GM12801 (cell line): ENCODE measurements around the gene ARID3A.

Experiments used
- TF ChIP-seq, protein P1 (sequence below): IDR thresholded peaks from one replicate; pipeline ENCODE4 v1.5.1; 2011; ENCODE audit warnings: control low read depth; ENCODE audit not compliant: insufficient read length; ENCODE audit errors: extremely low read depth

Gene ARID3A

GRCh38 chr19:984165-984967 is 58.5 kb downstream of the ARID3A start, which contains the start of gene WDR18:
WDR18 (plus strand) TSS chr19:984345; CDS start chr19:984354, 9 bp downstream.
- TF ChIP-seq, protein P1, sequence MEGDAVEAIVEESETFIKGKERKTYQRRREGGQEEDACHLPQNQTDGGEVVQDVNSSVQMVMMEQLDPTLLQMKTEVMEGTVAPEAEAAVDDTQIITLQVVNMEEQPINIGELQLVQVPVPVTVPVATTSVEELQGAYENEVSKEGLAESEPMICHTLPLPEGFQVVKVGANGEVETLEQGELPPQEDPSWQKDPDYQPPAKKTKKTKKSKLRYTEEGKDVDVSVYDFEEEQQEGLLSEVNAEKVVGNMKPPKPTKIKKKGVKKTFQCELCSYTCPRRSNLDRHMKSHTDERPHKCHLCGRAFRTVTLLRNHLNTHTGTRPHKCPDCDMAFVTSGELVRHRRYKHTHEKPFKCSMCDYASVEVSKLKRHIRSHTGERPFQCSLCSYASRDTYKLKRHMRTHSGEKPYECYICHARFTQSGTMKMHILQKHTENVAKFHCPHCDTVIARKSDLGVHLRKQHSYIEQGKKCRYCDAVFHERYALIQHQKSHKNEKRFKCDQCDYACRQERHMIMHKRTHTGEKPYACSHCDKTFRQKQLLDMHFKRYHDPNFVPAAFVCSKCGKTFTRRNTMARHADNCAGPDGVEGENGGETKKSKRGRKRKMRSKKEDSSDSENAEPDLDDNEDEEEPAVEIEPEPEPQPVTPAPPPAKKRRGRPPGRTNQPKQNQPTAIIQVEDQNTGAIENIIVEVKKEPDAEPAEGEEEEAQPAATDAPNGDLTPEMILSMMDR = no peak

DNA sequence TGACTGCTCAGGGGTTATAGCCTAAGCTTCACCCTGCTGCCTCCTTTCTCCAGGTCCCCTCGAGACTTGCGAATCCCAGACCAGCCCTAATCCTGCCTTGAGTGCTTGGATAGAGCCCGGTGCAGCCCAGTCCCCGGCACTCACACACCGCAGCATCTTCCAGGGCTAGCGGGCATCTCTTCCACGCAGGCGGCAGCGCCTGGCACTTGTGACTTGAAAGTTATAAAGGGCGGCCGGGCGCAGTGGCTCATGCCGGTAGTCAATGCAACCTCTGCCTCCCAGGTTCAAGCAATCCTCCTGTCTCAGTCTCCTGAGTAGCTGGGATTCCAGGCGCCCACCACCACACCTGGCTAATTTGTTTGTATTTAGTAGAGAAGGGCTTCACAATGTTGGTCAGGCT is 60.2 kb downstream of the ARID3A start:
- TF ChIP-seq, protein P1 = no peak

DNA sequence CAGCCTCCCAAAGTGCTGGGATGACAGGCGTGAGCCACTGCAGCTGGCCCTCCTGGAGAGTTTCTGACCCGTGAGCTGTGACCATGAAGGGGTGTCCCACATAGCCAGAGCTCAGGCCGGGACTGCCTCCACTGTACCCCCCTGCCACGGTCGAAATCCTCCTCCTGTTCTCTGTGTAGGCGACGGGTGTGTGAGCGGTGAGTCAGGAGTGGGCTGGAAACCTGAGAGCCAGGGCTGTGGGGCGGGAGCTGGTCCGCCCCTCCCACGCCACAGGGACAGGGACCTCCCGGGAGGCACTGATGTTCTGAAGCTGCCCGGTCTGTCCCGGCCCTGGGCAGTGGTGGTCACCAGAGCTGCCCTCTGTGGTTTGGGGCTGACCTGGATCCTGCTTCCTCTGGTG is 62.2 kb downstream of the ARID3A start:
- TF ChIP-seq, protein P1 = no peak

DNA sequence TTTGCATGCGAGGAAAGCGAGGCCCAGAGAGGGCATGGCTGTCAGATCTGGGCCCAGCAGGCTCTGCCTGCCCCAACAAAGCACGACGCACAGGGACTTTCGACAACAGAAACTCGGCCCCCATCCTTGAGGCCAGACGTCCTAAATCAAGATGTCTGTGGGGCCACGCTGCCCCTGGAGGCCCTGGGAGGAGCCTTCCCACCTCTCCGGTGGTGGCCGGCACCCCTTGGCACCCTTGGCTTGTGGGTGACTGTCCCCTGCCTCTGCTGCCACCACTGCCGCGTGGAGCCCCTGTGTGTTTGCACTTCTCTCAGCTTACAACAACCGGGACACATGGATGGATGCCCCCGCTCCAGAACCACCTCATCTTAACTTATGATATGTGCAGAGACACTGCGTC is 62.7 kb downstream of the ARID3A start:
- TF ChIP-seq, protein P1 = no peak

DNA sequence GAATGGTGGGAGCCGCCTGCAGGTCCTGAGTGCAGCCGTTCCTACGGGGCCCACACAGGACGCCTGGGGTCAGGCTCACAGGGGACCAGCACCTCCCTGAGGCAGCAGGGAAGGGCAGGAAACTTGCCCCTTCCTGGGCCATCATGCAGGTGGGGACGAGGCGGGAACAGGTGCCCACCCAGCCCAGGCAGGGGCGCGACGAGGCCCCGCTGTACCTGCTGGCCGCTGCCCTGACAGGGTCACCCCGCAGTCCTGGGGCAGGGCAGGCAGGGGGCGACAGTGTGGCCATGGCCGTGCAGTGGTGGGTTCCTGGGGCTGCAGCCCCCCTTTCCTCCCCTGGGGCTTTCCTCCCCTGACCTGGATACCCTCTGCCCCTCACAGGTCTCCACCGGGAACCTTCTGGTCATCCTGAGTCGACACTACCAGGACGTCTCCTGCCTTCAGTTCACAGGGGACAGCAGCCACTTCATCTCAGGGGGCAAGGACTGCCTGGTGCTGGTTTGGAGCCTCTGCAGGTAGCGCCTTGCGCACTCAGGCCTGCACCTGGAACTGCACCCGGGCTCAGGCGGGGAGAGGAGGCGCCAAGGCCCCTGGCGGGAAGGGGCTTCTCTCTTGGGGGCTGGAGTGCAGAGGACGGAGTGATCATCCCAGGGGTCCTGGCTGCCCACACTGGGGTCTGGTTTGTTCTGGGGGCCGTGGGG is 63.7 kb downstream of the ARID3A start:
- TF ChIP-seq, protein P1 = no peak

GRCh38 chr19:990119-990571 is 64.3 kb downstream of the ARID3A start:
- TF ChIP-seq, protein P1 = no peak

DNA sequence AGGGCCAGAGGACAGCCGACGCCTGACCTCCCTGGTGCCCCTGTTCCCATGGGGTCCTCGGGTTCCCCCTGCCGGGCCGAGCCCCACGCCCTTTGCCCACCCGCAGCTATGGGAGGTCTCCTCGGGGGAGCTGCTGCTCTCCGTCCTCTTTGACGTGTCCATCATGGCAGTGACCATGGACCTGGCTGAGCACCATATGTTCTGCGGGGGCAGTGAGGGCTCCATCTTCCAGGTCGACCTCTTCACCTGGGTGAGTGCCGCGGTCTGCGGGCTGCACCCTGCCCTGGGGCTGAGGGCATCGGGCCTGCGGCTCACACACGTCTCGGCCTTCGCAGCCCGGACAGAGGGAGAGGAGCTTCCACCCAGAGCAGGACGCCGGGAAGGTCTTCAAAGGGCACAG is 64.9 kb downstream of the ARID3A start:
- TF ChIP-seq, protein P1 = no peak
